Activated B cell treated with CpG ODN at 0.5 μM for 24 hours (primary cell): ENCODE measurements around the gene SMU1. TPM values are rescaled to one million over a fixed set of nuclear protein-coding genes. Genes with fewer than 3 reads are reported as not detected.
A peak's percentile ranks its signal among the peaks of the same experiment; 100 is the strongest.

Source experiments
- ATAC-seq: fragments of 200-7000 bp; cut with Tn5 transposase; one replicate; pipeline ENCODE4 v1.10.0; 2021; ENCODE audit warnings: low read depth, mild to moderate bottlenecking, moderate library complexity
- CTCF ChIA-PET: fragments of 350-600 bp; sonication (Branson Sonifier 250); formaldehyde crosslinking; loops from one replicate; lab custom pipeline; 2021; ENCODE audit warnings: antibody characterized with exemption; lab: Charles Lee
- POLR2A ChIA-PET: fragments of 350-600 bp; sonication (Branson Sonifier 250); formaldehyde crosslinking; loops from one replicate; lab custom pipeline; 2021; ENCODE audit warnings: antibody characterized with exemption; lab: Charles Lee
- DNase-seq: peaks from one replicate; pipeline ENCODE4 v3.0.0; 2022
- H3K27ac Mint-ChIP-seq: one replicate; pipeline ENCODE4 v1.8.0; 2020; ENCODE audit warnings: mixed read lengths
- H3K27me3 Mint-ChIP-seq: one replicate; pipeline ENCODE4 v1.8.0; 2021; ENCODE audit warnings: mixed read lengths
- H3K36me3 Mint-ChIP-seq: one replicate; pipeline ENCODE4 v1.8.0; 2021; ENCODE audit warnings: low read depth, mixed read lengths
- H3K4me1 Mint-ChIP-seq: one replicate; pipeline ENCODE4 v1.8.0; 2021; ENCODE audit warnings: mixed read lengths
- H3K4me3 Mint-ChIP-seq: one replicate; pipeline ENCODE4 v1.8.0; 2020; ENCODE audit warnings: mild to moderate bottlenecking, mixed read lengths
- H3K9me3 Mint-ChIP-seq: one replicate; pipeline ENCODE4 v1.8.0; 2020; ENCODE audit warnings: mixed read lengths
- intact Hi-C: fragments of 100-400 bp; cut with micrococcal nuclease; formaldehyde crosslinking; loops from one replicate; pipeline ENCODE4 v1.15.1; 2024
- total RNA-seq: library from RNA; stranded (reverse); gene quantifications from 2 replicates; pipeline ENCODE4 v1.2.3, GENCODE V29; 2022
- TF ChIP-seq, protein P1 (sequence below): fragments of 200-600 bp; IDR thresholded peaks from one replicate; pipeline ENCODE4 v1.8.0; 2022; ENCODE audit warnings: antibody characterized with exemption, mild to moderate bottlenecking

The SMU1 gene
- total RNA-seq, 1 donor from 2014 or later = 28.1 TPM

DNA sequence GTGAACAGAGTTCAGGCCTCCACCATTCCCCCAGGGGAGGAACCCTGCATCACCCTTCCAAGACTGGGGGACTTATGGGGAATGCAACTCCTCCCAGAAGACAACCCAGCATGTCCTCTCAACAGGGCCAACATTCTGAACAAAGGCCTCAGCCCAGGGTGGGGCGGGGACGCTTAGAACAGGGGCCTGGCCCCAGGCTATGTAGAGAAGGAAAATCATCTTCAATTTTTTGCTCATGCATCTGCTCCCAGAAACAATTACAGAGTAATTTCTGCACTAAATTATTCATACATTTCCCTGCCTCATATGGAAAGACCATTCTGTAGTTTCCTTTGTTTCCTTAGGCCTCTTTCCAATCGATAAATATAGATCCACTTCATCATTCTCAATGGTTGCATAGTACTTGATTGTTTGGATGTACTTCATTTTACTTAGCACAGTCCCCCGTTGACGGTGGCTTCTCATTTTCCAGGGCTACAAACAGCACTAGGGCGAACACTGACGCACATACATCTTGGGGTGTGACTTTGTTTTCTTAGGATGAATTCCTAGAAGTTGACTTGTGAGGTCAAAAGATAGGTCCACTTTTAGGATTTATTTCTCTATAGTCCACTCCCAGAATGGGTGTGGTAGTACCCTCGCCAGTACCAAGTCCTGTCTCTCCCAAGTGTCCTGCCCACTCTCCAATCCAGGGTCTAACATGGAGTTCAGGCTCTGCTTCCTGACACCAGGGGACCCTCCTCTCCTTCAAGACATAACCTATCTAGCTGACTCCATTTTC is 27.2 kb upstream of the SMU1 start:
- H3K4me1 Mint-ChIP-seq = peaks cover 24% of the 10 kb centered on the region
- POLR2A ChIA-PET = interaction anchor here (1.2 kb wide), 1 partner anchor 67 kb away, joined by 4 read pairs; no protein-coding TSS in a partner anchor
- TF ChIP-seq, protein P1, sequence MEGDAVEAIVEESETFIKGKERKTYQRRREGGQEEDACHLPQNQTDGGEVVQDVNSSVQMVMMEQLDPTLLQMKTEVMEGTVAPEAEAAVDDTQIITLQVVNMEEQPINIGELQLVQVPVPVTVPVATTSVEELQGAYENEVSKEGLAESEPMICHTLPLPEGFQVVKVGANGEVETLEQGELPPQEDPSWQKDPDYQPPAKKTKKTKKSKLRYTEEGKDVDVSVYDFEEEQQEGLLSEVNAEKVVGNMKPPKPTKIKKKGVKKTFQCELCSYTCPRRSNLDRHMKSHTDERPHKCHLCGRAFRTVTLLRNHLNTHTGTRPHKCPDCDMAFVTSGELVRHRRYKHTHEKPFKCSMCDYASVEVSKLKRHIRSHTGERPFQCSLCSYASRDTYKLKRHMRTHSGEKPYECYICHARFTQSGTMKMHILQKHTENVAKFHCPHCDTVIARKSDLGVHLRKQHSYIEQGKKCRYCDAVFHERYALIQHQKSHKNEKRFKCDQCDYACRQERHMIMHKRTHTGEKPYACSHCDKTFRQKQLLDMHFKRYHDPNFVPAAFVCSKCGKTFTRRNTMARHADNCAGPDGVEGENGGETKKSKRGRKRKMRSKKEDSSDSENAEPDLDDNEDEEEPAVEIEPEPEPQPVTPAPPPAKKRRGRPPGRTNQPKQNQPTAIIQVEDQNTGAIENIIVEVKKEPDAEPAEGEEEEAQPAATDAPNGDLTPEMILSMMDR = no peak
- H3K27ac Mint-ChIP-seq = peak overlapping the region; percentile 13
- H3K9me3 Mint-ChIP-seq = no peaks in the 10 kb centered on the region
- ATAC-seq = no peak
- CTCF ChIA-PET = interaction anchor here (1.0 to 1.3 kb wide), 2 partner anchors 67 to 123 kb away, joined by 3 to 5 read pairs; no protein-coding TSS in a partner anchor
- H3K36me3 Mint-ChIP-seq = peaks cover 3% of the 10 kb centered on the region
- intact Hi-C loops = no loop called here
- H3K27me3 Mint-ChIP-seq = no peaks in the 10 kb centered on the region
- no peak overlapping the region for H3K4me3 Mint-ChIP-seq
- DNase-seq = no peak

DNA sequence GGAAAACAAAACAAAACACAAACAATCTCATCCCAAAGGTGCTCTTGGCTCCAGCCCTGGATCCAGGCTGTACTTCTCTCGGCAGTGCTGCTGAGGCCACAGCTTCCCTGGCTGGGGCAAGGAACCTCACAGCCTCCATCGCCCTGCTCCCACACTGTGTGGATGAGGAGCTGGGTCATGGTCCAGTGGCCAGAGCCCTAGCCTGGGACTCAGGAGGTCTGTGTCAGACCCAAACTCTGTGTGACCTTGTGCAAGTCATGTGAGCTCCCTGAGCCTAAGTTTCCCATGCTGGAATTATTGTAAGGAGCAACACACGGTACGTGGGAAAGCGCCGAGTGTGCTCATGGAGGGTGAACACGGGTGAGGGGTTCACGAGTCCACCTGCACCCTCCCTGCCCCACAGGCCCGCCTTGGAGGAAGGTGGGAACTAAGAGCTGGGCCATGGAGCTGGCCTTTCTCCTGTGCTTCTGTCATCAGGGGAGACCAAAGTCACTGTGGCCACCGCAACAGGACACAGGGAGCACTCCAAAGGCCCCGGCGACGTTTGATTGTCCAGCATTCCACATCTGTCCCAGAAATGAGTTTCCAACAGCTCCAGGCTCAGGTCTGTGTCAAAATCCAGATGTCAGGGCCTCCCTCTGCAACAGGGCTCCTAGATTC is 26.2 kb upstream of the SMU1 start:
- no peak overlapping the region for H3K4me3 Mint-ChIP-seq
- TF ChIP-seq, protein P1 = no peak
- intact Hi-C loops = no loop called here
- no peaks in the 10 kb centered on the region for H3K9me3 Mint-ChIP-seq
- CTCF ChIA-PET = interaction anchor here (1.0 kb wide), 1 partner anchor 123 kb away, joined by 6 read pairs; no protein-coding TSS in a partner anchor
- no peaks in the 10 kb centered on the region for H3K36me3 Mint-ChIP-seq
- no peaks in the 10 kb centered on the region for H3K27me3 Mint-ChIP-seq
- peaks cover 17% of the 10 kb centered on the region for H3K4me1 Mint-ChIP-seq
- H3K27ac Mint-ChIP-seq = no peak overlapping the region
- POLR2A ChIA-PET = interaction anchor here (0.7 kb wide), 1 partner anchor 65 kb away, joined by 4 read pairs; the partner anchor contains the start of gene B4GALT1
- DNase-seq (no peak), ATAC-seq (no peak)

DNA sequence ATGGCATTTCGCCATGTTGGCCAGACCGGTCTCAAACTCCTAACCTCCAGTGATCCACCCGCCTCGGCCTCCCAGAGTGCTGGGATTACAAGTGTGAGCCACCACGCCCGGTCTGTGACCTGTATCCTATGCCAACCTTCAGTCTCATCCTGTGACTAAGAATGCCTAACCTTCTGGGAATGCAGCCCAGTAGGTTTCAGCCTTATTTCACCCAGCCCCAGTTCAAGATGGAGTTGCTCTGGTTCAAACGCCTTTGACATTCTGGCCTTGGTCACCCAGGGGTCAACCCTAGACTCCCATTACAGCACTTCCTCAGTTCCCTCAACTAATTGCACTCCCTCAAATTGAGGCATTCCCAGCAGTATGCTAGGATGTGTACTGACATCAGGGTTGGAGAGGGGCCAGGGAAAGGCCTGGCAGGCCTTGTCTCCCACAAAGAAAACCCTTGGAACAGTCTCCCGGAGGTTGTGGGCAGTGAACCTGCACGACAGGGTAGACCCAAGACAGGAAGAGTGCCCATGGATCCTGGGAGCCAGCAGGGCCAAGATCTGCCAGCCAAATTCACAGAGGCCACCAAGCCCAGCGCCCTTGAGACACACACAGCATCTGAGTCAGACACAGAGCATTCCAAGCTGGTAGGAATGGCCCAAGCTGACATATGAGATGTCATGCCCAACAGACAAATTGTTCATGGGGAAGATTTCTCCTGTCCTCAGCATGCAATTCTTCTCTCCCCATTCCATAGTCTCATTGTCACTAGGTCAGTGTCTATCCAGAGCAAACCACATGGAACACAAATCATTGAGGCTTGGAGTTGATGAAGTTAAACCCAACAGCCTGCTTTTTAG is 24.9 kb upstream of the SMU1 start:
- H3K4me3 Mint-ChIP-seq = no peak overlapping the region
- ChIA-PET CTCF (interaction anchor here (0.7 kb wide), 1 partner anchor 125 kb away, joined by 3 read pairs; no protein-coding TSS in a partner anchor), POLR2A (interaction anchor here (0.5 kb wide), 1 partner anchor 13 kb away, joined by 3 read pairs; no protein-coding TSS in a partner anchor)
- intact Hi-C loops = no loop called here
- peaks cover 4% of the 10 kb centered on the region for H3K4me1 Mint-ChIP-seq
- no peaks in the 10 kb centered on the region for H3K9me3 Mint-ChIP-seq
- no peaks in the 10 kb centered on the region for H3K27me3 Mint-ChIP-seq
- TF ChIP-seq, protein P1 = no peak
- ATAC-seq (no peak), DNase-seq (no peak)
- H3K27ac Mint-ChIP-seq = no peak overlapping the region
- no peaks in the 10 kb centered on the region for H3K36me3 Mint-ChIP-seq

DNA sequence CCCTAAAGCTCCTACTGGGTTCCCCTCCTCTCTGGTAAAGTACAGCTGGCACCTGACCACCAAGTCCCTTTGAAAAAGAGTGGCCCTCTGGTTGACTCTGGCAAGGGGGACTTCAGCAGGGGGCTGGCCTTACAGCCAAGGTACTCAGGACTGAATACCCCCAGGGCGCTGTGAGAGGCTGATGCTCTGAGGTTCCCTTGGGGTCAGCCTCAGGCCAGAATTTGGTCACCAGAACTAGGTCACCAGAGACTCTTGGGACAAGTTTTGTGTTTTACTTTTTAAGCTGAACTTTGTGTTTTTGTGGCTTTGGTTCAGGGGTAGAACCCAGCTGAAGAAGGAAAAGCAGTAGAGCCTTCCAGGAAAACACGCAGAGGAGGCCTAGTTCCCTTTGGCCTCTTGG is 23.3 kb upstream of the SMU1 start:
- ATAC-seq (no peak), DNase-seq (no peak)
- CTCF ChIA-PET = interaction anchor here (1.0 kb wide), 1 partner anchor 126 kb away, joined by 4 read pairs; no protein-coding TSS in a partner anchor
- intact Hi-C loops = no loop called here
- no peak overlapping the region for H3K27ac Mint-ChIP-seq
- H3K36me3 Mint-ChIP-seq = no peaks in the 10 kb centered on the region
- no peak overlapping the region for H3K4me3 Mint-ChIP-seq
- POLR2A ChIA-PET = interaction anchor here (0.7 kb wide), 1 partner anchor 10 kb away, joined by 3 read pairs; no protein-coding TSS in a partner anchor
- H3K27me3 Mint-ChIP-seq = no peaks in the 10 kb centered on the region
- H3K4me1 Mint-ChIP-seq = peaks cover 2% of the 10 kb centered on the region
- TF ChIP-seq, protein P1 = no peak
- no peaks in the 10 kb centered on the region for H3K9me3 Mint-ChIP-seq
